DMS53 treated with DMSO at 0.1 percent for 48 hours (cell line): ENCODE data around the gene CITED4.

ENCODE experiments used
- DNase-seq: peaks from one replicate; lab custom pipeline; 2025; ENCODE audit not compliant: unreplicated experiment; lab: John Stamatoyannopoulos, UW

The CITED4 gene

GRCh38 chr1:40855513-40855912 is 6.7 kb downstream of the CITED4 start:
- no peak for DNase-seq

- no peak for DNase-seq
Measured at GRCh38 chr1:40853885-40854170, 8.3 kb downstream of the CITED4 start.

- no peak for DNase-seq
Measured at GRCh38 chr1:40853113-40853884, 8.9 kb downstream of the CITED4 start.

- no peak for DNase-seq
Measured at GRCh38 chr1:40851643-40852042, 10.5 kb downstream of the CITED4 start.

GRCh38 chr1:40849801-40850592 is 12.2 kb downstream of the CITED4 start:
- DNase-seq, result peak; percentile 60

- peak; percentile 70 for DNase-seq
Measured at GRCh38 chr1:40848530-40849189, 13.5 kb downstream of the CITED4 start.

GRCh38 chr1:40847023-40847745 is 15.0 kb downstream of the CITED4 start:
- no peak for DNase-seq

GRCh38 chr1:40845895-40846294 is 16.3 kb downstream of the CITED4 start:
- no peak for DNase-seq

- DNase-seq, result no peak
Measured at GRCh38 chr1:40844887-40845878, 17.0 kb downstream of the CITED4 start.

- no peak for DNase-seq
Measured at GRCh38 chr1:40844079-40844478, 18.1 kb downstream of the CITED4 start.

- DNase-seq, result no peak
Measured at GRCh38 chr1:40842691-40843090, 19.5 kb downstream of the CITED4 start.

GRCh38 chr1:40842207-40842606 is 20.0 kb downstream of the CITED4 start:
- no peak for DNase-seq

GRCh38 chr1:40841602-40842001 is 20.6 kb downstream of the CITED4 start:
- no peak for DNase-seq

GRCh38 chr1:40840526-40841323 is 21.4 kb downstream of the CITED4 start:
- DNase-seq, result no peak

GRCh38 chr1:40839943-40840335 is 22.2 kb downstream of the CITED4 start:
- DNase-seq, result no peak

- DNase-seq, result no peak
Measured at GRCh38 chr1:40838980-40839942, 22.9 kb downstream of the CITED4 start.

- no peak for DNase-seq
Measured at GRCh38 chr1:40838045-40838979, 23.9 kb downstream of the CITED4 start.
